Hepatic stellate cell (primary cell): Measurements from ENCODE around the gene PARD6A.
"Not testable (repeated sequence)": the region's sequence is repeated elsewhere in the genome, so short reads cannot be mapped to it uniquely, and the experiment has no call there.

ENCODE experiments used
- DNase-seq: peaks from one replicate; pipeline ENCODE4 v3.0.0; 2011; ENCODE audit warnings: low spot score

Gene PARD6A

GRCh38 chr16:67667817-67668494 lies 7.2 kb downstream of the PARD6A start:
- DNase-seq: peak; percentile 99

GRCh38 chr16:67668495-67669157 lies 7.9 kb downstream of the PARD6A start:
- DNase-seq: no peak

- no peak for DNase-seq
Measured at GRCh38 chr16:67669499-67670101, 8.8 kb downstream of the PARD6A start.

DNA sequence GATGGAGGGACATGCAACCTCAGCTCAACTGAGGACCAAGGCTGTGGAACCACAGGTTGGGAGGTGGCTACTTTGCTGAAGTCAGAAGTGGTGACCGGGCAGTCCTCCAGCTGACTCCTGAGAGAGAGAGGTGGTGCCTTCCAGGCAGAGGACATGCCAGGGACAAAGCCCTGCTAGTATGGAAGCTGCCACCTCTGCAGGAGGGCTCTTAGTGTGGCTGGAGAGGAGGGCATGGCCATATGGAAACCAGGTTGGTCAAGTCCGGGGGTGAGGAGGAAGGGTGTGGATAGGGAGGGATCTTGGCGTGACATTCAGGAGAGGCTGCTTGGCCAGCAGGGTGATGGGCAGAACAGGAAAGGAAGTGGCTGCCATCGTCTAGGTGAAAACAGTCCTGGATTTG lies 11.5 kb downstream of the PARD6A start:
- no peak for DNase-seq

GRCh38 chr16:67672739-67673662 lies 12.2 kb downstream of the PARD6A start:
- DNase-seq: peak; percentile 90

DNA sequence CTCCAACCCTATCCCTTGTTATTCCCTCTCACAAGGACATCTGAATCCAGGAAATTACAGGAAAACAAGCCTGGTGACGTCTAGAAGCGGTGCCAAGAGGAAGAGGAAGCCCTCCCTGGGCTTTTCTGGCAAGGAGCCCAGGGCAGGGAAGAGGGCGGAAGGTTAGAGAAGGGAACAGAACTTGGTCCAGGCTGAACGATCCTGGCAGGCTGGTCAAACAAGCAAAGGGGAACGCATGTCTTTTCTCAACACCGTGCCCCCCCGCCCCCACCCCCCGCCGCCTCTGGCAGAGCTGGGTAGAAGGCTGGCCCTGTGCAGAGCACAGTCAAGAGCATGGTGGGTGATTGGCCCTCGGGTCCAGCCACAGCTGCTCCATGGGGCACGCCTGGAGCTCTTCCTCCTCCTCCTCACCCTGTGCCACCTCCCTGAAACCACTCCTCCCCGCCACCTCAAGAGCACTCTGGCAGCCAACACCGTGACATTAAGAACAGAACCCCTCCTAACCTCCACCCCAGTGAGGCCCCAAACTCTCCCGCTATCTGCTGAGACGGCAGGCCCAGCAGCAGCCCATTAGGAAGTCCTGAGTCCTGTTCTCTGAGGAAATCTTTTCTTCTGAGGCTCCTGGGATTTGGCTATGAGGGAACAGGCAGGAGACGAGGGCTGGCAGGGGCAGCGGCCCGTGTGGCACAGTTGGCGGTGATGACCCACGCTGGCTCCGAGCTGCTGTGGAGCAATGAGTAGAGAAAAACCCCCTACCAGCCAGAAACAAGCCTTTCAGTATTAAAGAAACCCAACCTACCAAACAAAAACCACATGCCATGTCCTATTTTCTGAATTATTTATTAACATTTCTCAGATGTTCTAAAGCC lies 13.2 kb downstream of the PARD6A start:
- peak; percentile 8 for DNase-seq

- no peak for DNase-seq
Measured at GRCh38 chr16:67674851-67675578, 14.3 kb downstream of the PARD6A start.

DNA sequence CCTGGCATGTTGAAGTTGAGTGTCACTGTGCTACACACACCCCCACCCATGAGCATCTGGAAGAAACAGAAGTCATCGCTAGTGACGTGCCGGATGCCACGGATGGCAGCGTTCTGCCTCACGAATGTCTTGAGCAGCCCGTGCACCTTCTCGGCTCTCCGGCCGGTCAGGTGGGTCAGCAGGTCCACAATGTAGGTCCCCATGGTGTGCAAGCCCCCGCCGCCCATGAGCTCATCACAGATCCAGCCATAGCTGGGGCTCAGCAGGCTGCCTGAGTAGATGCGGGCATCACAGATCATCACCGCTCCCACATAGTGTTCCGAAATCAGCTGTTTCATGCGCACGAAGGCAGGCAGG lies 14.8 kb downstream of the PARD6A start:
- DNase-seq: no peak

DNA sequence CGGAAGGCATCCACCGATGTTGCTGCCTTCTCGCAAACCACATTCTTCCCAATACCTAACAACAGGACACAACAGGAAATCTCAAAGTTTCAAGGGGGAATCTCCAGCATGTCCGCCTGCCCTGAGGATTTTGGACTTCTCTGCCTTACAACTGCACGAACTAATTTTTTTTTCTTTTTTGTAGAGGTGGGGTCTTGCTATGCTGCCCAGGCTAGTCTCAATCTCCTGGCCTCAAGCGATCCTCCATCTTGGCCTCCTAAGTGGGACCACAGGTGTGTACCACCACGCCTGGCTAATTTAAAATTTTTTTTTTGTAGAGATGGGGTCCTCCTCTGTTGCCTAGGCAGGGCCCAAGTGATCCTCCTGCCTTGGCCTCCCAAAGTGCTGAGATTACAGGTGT lies 15.2 kb downstream of the PARD6A start:
- DNase-seq: no peak

- DNase-seq: no peak
Measured at GRCh38 chr16:67676516-67676915, 15.8 kb downstream of the PARD6A start.

DNA sequence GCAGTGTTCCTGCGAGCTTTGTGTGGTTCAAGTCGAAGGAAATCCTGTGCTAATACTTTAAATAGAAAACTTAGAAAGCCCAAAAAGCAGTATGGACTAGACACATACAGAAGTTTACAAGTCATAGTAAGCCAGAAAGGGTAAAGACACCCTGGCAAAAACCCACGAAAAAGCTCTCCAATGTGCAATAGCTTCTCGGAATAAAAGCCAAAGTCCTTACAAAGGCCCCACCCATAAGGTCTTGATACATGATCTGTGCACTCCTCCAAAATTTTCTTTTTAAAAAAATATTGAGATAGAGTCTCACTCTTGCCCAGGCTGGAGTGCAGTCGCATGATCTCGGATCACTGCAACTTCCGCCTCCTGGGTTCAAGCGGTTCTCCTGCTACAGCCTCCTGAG lies 16.2 kb downstream of the PARD6A start:
- no peak for DNase-seq

DNA sequence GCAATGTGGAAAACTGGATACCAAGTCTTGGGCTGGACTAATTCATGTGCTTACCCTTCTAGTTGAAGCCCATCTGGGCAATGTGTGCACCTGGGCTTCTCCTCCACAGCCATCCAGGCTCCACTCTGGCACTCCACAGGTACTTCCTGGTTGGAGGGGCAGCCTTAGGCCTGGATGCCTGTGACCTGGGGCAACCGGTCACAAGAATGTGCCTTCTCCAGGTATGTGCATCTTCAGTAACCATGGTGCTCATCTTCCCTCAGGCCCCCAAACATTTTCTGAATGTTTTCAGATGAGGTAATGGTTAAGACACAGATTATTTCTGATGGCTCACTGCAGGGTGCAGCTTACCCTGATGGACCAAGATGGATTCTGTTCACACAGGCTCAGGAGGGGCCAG lies 17.0 kb downstream of the PARD6A start:
- DNase-seq: no peak

DNA sequence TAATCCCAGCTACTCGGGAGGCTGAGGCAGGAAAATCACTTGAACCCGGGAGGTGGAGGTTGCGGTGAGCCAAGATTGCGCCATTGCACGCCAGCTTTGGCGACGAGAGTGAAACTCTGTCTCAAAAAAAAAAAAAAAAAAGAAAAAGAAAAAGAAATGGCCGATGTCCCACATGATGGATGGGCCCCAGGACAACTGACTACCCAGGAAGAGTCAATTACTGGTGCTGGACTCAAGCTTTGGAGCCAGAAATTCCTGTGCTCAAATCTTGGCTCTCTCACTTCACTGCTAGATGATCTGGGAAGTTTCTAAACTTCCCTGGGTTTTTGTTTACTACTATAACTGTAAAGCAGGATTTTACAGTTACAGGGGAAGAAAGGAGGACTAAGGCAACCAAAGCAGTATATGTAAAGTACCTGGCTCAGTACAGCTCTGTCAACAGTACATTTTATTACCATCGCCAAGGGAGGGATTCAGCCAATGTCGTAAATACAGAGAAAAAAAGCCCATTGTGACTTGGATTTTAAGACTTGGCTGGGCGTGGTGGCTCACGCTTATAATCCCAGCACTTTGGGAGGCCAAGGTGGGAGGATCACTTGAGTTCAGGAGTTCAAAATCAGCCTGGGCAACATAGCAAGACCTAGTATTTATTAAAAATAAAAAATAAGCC lies 17.7 kb downstream of the PARD6A start:
- DNase-seq: no peak

GRCh38 chr16:67679935-67680897 lies 19.5 kb downstream of the PARD6A start:
- no peak for DNase-seq

DNA sequence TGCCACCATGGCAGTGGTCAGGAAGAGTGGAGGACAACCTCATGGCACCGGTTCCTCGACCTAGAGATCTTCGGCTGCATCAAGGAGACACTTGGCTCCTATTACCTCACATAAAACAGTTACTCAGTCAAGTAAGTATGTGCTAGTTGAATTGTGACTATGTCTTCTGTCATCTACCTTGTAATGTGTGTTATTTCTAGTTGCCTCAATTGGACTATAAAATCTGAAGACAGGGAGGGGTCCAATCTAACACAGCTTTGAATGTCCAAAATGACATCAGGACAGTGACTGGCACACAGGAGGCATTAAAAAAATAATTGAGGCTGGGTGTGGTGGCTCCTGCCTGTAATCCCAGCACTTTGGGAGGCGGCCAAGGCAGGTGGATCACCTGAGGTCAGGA lies 23.0 kb downstream of the PARD6A start:
- DNase-seq: no peak

DNA sequence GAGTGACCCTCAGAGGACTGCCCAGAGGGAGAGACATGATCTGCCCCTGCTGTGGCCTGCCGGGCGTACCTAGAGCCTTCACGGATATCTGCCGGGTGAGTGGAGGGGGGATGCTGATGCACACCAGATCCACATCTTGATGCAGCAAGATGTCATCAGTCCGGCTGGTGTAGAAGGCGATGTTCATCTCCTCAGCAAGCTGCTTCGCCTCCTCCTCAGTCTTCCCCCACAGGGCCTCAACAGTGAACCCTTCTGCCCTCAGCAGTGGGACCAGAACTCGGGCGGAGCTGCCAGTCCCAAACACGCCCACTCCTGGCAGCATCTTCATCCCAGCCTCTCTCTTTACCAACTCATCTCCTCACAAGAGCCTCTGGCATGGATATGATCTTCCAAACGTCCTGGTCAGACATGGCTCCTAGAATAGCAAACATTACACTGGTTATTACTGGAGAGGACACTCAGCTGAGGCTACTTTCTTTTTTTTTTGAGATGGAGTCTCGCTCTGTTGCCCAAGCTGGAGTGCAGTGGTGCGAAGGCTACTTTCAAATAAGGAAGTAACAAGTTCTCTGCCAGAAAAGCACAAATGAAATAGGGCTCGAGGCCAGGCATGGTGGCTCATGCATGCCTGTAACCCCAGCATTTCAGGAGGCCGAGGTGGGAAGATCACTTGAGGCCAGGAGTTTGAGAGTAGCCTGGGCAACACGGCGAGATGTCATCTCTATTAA lies 24.8 kb downstream of the PARD6A start:
- DNase-seq: no peak

DNA sequence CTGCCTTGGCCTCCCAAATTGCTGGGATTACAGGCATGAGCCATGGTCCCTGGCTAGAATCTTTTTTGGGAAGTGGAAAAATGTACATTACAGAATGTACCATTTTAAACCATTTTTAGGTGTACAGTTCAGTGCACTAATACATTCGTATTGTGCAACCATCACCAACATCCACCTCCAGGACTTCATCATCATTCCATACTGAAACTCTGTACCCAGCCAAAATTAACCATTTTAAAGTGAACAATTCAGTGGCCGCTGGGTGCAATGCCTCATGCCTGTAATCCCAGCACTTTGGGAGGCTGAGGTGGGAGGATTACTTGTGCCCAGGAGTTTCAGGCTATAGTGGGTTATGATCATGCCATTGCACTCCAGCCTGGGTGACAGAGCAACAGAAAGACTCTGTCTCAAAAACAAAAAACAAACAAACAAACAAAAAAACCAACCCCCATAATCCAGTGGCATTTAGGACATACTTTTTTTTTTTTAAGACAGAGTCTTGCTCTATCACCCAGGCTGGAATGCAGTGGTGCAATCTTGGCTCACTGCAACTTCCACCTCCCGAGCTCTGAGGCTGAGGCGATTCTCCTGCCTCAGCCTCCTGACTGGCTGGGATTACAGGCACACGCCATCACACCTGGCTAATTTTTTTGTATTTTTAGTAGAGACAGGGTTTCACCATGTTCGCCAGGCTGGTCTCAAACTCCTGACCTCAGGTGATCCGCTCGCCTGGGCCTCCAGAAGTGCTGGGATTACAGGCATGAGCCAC lies 32.9 kb downstream of the PARD6A start:
- not testable (repeated sequence) for DNase-seq

- no peak for DNase-seq
Measured at GRCh38 chr16:67694611-67695010, 33.9 kb downstream of the PARD6A start.
